Stimulated activated CD8-positive, alpha-beta memory T cell treated with anti-CD3 and anti-CD28 coated beads, Interleukin-2, amount 100 ng/mL, for 48 hours (primary cell): ENCODE results near the gene ESRRG.
"Not testable (repeated sequence)": the region's sequence is repeated elsewhere in the genome, so short reads cannot be mapped to it uniquely, and the experiment has no call there.

Experiments used
- DNase-seq, 2 donors: peaks; one replicate each; pipeline ENCODE4 v3.0.0-alpha.2; 2020; ENCODE audit warnings: low read depth in 2 of 2

The ESRRG gene

DNA sequence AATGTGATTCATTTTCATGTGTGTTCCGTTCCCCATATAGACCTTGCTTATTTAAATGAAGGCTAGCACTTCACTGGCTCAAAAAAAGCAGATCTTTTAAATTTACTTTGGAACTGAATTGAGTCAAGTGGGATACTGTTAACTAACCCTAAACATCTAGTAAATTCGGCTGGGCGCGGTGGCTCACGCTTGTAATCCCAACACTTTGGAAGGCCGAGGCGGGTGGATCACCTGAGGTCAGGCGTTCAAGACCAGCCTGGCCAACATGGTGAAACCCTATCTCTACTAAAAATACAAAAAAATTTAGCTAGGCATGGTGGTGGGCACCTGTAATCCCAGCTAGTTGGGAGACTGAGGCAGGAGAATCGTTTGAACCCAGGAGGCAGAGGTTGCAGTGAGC lies 19.2 kb downstream of the ESRRG start:
- not testable (repeated sequence) for DNase-seq

DNA sequence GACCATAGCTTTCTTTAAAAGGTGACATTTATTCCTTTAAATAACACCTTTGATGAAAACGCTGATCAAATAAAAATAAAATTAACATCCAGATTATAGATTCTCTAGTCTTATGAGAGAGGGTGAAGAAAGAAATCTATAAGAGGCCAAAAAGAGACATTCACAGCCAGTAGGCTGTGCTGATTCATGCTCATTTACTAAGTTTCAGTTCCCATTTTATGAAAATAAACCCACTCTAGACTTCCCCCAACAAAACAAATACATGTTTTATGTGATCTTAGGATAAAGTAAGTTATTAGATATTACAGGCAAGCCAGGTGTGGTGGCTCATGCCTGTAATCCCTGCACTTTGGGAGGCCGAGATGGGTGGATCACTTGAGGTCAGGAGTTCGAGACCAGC lies 21.1 kb downstream of the ESRRG start:
- DNase-seq, result no peak

DNA sequence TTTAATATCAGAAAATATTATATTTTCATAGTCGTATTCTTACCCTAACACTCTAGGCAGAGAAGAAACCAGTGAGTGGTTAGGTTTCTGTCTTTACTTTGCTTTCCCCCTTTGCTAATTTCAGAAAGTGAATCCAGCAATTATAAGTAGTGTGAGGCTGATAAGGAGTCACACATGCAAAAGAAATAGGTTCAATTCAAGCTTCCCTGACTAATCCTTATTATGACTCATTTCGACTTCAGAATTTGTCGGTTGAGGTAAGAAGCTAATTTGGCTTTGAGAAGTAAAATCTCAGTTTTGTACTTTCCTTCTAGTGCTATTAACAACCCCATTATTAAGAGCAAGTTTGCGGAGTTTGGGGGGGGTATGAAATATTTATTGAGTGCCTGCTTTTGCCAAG lies 22.4 kb downstream of the ESRRG start:
- no peak for DNase-seq

DNA sequence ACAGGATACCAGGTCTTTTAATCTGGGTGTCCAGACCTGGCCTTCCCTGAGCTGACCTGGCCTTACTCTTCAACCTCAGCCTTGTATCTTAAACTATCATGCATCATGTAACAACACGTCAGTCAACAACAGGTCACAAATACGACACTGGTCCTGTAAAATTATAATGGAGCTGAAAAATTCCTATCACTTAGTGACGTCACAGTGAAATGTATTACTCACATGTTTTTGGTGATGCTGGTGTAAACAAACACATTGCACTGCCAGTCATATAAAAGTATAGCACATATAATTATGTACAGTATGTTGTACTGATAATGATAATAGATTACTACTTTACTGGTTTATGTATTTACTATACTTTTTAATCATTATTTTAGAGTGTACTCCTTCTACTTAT lies 31.5 kb downstream of the ESRRG start:
- no peak for DNase-seq

DNA sequence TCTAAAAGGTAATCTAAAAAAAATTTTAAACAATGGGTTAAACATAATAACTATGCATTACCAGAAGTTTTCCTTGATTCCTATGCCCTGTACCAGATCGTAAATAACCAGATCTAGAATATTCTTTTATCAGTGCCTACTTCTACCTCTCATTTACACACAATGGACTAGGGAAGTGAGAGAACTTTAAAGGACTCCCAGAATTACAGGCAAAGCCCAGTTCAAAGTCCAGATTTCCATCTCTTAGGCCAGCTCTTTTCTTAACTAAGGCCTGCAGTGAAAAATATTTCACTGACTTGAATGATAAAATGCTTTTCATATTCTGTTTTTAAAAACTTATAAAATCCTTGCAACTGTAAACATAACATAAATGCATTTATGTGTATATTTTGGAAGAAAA lies 32.6 kb downstream of the ESRRG start:
- no peak for DNase-seq

DNA sequence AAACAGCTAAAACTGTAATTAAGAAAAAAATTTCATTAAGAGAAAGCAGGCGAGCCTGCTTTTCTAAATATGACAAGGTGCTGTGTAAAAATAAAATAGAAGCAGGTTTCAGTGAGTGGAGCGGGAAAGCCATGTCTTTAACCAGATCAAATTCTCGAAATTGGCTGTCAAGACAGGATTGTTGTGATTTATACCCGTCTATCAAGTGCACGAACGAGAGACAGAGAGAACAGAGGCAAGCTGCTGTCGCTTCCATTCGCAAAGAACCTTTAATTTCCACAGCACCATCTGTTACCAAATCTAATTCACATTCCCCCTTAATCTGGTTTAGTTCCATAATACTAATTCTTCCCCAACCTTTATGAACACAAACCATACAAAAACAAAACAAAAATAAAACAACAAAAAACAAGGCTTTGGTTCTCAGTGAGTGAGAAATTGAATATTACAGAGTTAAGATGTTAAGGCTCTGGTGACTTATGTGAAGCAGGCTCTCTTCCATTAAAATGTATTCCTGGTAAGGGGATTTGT lies 35.0 kb downstream of the ESRRG start:
- no peak for DNase-seq

DNA sequence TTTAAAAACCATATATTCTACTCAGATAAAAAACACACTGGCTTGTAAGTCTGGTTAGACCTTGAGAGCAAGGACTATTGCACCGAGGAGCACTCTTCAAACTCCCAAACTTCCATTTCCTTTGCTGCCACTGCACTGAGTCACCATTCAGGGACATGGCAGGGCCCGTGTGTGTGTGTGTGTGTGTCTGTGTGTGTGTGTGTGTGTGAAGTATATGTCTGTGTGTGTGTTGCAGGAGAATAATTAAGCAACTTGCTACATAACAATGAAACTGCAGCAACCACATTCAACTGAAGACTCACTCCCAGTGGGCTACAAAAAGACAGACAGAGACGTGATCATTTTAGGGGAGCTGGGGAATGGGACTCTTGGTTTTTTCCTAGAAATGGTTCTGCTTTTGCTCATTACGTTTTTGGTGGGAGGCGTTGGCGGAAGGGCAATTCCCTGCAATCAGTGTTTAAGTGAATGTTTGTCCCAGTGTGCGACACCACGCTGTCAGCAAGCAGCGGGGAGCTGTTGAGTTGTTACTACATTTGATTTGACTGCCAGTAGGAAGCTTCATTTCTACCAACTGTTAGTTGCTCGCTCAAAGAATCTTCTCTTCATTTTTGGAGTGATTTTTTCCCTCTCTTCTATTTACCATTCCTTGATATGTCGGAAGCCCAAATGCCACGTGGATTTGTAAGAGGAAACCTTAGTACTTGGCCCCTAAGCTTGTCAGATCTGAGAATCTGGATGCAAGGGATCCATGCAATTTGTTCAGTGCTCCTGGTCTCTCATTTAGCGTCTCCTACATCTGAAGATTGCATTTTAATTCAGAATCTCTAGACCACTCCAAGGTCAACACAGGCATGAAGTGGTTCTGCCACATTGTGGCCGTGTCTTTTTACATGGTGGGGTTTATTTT lies 36.1 kb downstream of the ESRRG start:
- DNase-seq, result no peak

DNA sequence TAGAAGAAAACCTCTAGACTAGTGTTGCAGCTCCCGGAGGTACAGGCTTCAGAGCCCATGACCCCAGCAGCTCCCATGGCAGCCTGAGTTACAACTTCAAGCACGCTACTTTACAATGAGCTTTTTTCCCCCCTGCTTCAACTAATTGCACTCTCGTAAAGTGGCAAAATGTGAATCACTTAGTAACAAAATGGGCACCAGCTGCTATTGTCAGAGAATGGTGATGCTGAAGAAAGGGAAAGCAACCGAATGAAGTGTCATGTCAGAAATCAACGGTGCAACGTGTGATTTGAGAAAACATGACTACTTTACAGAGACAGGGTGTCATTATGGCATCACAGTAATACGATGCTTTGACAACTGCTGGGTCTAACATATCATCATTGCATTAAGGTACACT lies 40.5 kb downstream of the ESRRG start:
- no peak for DNase-seq

DNA sequence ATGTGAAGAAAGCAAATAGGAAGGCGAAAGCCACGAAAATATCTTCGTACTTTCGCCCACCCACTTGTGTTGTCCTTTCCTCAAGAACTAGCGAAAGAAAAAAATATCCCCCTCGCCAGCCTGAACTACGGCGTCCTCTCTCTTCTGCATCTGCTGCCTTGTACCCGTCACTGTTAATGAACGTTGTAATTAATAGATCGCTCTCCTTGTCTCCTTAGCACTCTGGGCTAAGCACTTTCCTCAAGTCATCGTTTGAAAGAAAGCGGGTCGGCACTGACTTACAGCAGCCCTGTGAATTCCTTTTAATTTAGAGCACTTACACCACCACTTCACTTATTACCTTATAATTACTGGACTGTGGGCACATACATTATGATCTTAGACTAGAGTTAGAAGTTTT lies 44.1 kb downstream of the ESRRG start:
- no peak for DNase-seq

DNA sequence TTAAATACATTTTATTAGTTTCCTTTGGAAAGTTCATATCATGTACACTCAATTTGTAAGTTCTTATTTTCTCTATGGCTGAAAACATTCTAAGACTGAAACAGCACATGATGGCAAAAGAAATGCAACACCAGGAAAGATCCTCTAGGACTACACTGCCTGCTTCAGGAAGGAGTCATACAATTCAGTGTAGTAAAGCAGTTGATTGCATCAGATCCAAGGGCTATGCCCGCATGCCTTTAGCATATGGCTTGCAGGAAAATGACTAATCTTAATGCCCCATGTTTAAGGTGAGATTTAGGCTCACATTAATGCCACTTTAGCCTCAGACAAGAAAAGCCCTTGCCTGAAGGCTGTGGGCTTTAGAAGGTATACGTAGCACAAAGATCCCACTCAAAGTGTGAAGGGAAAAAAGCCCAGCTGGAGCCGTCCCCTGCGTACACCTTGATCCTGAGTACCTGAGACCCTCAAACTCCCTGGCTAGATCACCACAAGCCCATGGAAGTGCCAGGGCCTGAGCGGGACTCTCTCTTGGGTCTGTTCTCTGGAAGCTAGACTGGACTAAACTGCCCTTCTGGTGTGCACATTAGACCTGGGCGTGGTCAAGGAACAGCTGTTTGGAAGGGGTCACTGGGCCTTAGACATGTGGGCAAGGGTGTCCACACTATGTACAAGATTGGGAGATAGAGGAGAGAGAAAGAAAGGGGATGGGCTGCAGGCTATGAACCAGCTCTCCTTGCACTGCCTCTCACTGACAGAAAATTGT lies 52.9 kb downstream of the ESRRG start:
- no peak for DNase-seq

DNA sequence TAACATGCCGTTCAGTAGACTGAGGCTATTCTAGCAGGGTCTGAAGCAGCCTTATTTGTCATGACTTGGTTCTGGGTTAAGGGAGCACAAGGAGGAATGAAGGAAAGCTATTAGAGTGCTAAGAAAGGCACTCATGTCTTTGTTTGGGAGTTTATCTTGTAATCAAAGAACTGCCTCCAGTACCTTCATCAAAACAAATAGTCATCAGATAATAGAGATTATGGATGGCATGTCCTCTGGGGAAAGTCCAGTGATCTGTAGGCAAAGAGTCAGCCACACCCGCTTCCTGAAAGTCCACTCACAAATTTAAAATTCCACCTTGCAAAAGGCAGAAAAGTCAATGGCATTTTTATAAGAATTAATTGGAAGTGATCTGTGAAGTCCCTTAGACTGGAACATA lies 56.8 kb downstream of the ESRRG start:
- no peak for DNase-seq

DNA sequence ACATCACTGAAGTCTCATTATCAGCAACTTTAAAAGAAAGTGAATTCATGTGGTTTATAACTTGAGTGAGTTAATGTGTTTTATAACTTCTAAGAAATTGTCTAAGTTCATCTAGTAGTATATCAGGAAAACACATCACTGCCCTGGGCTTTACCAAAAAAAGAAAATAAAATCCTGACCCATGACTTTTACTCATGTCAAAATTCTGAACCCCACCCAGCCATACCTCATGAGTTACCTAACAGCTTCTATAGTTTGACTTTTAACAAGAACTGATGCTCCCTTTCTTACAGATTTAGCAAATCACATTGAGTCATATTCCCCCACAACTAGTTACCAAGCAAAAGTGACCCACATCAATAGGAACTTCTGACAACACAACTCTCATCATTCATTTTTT lies 57.4 kb downstream of the ESRRG start:
- no peak for DNase-seq

DNA sequence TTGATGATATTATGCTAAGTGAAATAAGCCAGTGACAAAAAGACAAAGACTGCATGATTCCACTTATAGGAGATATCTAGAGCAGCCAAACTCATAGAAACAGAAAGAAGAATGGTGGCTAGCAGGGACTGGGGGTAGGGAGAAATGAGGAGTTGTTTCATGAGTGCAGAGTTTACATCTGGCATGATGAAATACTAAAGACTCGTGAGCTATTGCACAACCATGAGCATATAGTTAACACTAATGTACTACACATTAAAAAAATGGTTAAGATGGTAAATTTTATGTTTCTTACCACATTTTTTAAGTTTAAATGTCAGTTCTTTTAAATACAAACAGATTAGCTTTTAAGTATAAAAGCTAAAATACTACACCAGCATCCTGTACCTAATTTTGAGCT lies 57.8 kb downstream of the ESRRG start:
- DNase-seq, result no peak

DNA sequence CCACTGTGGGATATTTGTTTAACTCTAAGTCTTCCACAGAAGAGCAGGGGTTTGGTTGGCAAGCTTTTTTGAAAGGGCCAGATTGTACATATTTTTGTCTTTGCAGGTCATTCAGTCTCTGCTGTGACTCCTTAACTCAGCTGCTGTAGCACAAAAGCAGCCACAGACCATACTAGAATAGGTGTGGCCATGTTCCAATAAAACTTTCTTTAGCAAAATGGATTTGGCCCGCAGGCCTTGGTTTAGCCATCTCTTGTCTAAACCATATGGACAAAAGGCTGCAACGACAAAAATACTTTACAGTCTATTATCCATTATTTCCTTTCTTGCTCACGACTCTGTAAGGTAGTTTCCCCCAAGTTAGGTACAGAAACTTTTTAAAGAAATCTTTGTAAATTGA lies 60.5 kb downstream of the ESRRG start:
- no peak for DNase-seq

DNA sequence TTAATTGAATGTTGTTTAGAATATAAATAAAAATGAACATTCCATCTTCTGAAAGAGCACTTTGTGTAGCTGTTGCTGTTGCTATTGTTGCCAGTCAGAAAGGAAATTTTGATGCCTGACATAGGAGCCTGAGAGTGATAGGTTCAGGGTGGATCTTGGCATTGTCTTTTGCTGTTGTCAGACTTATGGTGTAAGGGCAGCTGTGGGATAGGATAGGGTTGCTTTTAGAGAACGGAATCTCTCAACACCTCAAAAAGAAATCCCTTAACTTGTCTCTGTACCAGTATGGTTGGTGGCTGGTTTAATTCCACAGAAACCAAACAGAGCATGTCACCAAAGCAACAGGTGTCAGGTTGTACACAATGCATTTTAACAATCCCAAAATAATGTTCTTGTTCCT lies 62.7 kb downstream of the ESRRG start:
- DNase-seq, result no peak

DNA sequence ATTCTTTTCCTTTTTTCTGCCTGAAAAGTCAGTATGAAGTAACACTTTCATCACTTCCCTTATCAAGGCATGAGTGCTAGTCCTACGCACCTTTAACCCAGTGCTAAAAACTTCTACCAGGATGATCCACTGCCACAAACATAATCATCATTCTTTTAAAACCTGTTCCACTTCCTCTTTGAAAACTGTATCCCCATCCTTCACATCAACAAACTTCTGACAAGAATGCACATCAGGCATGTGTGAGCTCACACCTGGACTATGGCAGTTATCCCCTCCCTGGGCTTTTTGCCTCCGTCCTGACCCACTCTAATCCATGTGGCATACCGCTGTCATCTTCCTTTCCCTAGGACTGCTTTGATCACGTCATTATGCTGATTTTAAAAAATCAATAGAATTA lies 70.2 kb downstream of the ESRRG start:
- DNase-seq, result no peak

DNA sequence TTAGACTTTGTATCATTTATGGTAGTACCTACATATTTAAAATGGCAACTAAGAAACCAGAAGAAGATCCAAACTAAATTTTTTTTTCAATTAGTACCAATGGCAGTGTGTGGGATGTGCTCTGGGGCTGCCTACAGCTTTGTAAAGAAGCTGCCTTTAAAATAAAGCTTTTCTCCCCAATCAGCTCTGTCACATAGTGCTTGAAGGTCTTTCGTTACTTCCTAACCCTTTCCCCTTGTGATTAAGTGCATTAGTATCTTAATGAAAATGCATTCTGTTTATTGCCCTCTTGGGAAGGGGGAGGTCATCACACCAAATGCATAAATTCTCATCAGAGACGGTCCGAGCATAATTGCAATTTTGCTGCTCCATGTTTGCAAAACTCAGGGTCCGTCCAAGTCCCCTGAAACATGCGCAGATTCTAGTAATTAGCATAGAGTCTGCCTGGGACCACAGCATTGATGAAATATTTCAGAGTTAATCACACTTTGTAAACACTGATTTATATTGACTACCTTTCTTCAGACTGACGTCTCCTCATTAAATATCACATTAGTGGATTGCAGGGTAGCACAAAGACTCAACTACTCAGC lies 71.3 kb downstream of the ESRRG start:
- DNase-seq, result no peak

DNA sequence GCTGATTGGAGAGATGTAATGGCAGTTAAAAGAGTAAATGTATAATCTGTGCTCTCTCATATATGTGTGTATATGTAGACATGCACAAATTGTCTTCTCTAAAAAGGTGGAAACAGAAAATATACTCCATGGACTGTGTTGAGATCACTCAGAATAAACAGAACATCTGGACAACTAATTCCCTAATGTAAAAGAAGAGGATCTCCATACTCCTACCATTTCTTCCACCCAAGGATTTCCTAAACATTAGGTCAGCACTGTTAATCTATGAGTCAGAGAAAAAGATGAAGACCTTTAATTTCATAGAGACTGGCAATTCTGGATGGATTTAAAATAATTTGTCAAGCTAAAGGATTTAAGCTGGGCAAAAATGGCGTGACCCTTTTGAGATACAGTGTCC lies 80.1 kb downstream of the ESRRG start:
- no peak for DNase-seq

DNA sequence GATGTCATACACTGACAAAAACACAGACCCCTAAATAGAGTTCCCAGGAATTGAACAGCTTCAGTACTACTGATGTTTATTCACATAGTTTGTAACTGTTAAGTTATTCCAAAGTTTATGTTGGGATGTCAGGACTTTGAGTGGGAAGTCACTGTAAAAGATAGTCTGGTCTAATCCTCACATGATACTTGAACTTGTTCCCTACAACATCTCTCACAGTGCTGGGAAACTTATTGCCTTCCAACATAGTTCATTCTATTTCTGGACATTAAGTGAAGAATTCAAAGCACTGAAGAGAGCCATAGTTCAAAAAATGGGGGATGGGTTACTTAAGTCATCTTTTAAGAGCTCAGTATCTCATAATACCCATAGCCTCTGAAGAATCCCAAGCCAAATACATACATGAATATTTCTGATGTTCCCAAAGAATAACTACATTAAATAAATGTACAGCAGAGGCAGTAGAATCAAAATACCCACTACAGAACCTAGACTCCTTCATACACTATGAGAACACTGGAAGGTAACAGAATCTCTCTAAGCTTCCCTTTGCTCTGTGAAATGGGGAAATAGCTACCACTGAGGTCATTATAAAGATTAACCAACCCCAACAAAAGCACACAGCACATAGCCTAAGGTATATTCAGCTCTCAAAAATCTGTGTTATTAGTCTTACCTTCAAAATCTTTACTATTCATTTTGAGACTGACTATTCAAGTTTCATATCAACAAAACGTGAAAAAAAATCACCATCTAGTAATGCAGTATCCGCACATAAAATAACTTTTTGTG lies 81.4 kb downstream of the ESRRG start:
- no peak for DNase-seq

DNA sequence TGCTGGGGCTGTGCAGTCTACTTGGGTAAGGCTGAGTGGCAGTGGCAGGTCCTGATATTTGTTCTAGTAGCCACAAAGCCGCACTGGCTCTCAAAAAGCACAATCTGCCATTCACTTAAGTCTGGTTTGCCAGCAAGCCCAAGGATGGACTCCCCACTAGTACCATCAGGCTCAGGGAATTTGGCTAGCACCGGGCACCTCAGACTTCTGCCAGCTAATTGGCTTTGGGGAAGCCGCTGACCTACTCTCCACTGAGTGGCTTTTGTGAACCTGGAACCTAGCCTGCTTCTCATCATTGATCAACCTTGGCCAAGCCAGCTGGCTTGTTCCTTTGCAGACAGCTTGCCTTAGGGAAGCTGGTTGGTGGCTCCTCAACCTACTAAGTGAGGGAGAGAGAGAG lies 83.1 kb downstream of the ESRRG start:
- no peak for DNase-seq

DNA sequence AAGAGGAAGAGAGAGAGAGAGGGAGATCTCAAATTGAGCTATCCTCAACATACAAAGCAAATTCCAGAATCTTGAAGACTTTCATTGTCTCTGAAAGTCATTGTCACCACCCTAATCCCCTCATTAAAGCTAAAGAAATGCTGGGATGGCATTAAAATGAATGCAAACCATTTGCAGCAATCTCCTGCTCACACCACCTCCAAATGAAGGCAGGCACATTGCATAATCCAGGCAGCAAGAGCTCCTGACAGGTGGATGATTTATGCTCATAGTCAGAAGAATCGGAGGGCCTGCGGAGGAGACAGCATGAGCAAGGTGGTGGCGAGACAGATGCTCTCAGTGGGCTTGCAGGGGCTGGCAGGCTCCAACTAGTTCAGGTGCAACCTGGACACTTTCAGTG lies 90.2 kb downstream of the ESRRG start:
- no peak for DNase-seq

DNA sequence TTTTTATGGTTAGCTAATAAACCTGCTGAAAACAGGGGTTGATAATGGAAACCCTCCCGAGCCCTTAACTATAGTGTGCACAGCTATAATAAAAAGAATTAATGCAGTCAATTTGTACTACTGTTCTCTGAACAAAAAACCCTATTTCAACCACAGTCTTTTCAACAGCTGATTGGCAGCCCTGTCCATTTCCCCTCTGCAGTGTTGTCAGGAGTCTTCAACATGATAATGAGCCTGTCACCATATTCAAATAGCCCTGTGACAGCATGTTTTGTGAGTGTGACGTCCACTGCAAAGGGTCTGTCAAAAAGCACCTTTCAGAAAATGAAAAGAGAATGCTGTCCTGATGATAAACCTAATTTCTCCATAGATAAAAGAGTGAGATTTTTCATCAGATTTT lies 92.7 kb downstream of the ESRRG start:
- DNase-seq, result no peak
